NCI-H2107 treated with DMSO at 0.1 percent for 48 hours (cell line): ENCODE measurements around the gene POLR1G.

Experiments
- DNase-seq: peaks from one replicate; lab custom pipeline; 2025; ENCODE audit not compliant: unreplicated experiment; lab: John Stamatoyannopoulos, UW

The POLR1G gene

DNA sequence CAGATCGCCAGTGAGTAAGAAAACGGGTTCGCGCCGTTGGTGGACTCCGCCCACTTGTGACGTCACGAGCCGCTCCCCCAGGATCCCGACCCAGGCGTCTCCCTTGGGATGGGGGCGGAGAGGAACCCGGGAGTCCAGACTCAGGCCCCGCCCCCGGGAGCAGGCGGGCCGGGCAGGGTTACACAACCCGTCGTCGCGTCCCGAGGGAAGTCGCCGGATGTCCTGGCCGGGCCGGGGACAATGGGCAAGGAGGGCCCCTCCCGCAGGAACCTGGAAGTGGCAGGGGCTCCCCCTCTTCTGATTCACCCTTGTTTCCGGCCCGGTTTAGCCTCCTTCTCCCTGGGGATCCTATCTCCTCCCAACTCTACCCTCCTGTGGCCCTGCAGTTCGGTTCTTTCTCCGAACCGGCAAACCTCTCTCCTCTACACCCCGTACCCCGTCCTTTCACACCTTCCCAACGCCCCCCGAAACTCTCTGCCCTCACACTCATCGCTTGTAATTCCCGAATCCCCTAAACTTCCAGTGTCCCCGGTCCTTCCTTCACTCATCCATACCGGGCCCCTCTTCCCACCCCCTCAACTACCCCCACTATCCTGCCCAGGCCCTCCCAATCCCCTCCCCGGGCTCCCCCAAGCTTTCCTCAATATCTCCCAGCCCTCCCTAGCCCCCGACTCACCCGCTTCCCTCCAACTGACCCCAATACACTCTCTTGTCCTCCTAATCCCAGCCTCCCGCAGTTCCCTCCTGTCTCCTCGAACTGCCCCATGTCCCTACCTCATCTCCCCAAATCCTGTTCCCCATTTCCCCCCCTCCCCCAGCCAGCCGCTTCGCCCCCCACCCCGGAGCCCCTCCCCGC lies 37.2 kb downstream of the POLR1G start:
- peak; percentile 25 for DNase-seq

DNA sequence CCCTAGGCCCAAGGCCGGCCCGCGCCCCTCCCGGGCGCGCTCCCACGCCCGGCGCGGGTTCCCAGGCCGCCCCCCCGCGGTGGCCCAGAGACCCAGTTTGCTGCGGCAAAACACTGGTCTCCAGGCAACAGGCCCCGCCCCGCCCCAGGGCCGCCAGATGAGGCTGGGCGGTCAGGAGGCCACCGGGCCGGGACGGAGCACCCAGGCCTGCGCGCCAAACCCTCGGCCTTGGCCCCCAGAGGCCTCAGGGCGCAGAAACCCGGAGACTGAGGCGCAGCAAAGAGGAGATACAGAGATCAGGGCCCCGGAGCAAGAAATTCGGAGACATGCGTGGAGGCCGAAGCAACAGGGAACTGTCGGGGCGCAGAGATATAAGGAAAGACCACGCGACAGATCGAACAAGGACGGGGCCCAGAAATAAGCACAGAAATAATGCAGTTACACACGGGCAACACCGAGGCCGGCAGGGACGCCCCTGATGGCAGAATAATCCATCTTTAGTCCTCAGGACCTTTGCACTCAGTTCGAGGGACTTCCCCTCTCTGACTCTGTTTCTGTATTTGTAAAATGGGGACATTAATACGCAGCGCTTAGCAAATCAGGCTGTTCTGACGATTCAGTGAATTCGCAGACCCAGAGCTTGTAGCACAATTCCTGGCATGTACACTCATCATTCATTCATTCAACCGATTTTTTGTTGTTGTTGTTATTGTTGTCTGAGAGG lies 38.0 kb downstream of the POLR1G start:
- DNase-seq, result no peak

- DNase-seq, result no peak
Measured at GRCh38 chr19:45445139-45445538, 38.7 kb downstream of the POLR1G start.

DNA sequence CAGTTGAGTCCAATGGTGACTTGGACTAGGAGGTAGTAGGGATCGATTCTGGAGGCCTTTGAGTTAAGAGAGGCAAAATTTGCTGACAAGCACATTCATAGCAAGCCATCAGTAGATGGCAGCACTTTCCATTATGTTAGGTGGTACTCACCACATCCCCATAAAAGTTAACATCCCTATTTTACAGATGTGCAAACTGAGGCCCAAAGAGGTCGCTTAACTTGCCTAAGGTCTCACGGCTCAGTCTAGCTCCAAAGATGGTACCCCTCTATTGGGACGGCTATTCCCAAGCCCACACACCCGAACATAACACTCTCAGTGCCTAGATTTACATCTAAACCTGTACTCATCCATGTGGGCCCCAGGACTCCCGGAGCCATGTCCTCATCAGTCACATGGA lies 39.9 kb downstream of the POLR1G start:
- peak; percentile 5 for DNase-seq

GRCh38 chr19:45446944-45447343 lies 40.5 kb downstream of the POLR1G start:
- no peak for DNase-seq

DNA sequence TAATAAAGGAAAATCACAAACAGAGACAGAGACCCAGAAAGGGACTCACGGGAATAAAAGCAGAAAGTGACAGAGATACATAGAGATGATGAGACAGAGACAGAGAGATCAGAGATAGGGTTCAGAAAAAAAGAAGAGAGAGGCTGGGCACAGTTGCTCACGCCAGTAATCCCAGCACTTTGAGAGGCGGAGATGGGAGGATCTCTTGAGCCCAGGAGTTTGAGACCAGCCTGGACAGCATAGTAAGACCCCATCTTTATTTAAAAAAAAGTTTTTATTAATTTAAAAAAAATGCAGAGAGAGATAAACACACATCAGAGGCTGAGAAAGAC lies 41.9 kb downstream of the POLR1G start:
- no peak for DNase-seq

GRCh38 chr19:45448887-45449299 lies 42.4 kb downstream of the POLR1G start:
- DNase-seq, result peak; percentile 24

- peak; percentile 3 for DNase-seq
Measured at GRCh38 chr19:45450012-45450333, 43.5 kb downstream of the POLR1G start.

- no peak for DNase-seq
Measured at GRCh38 chr19:45451131-45451849, 44.8 kb downstream of the POLR1G start.

DNA sequence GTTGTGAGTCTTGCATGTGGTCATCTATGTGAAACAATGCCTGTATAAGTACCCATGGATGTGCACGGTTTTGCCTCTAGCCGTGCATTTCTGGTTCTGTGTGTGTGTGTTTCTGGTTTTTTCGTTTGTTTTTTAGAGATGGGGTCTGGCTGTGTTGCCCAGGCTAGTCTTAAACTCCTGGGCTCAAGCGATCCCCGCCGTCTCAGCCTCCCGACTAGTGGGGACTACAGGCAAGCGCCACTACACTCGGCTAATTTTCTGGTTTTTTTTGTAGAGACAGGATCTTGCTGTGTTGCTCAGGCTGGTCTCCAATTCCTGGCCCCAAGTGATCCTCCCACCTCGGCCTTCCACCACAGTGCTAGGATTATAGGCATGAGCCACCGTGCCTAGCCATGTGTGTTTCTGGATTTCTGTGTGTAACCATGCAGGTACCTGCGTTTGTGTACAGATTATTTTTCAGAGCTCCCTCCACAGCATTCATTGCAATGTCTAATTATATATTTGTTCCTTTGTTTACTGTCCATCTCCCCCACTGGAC lies 45.5 kb downstream of the POLR1G start:
- DNase-seq, result no peak

- DNase-seq, result peak; percentile 21
Measured at GRCh38 chr19:45455707-45456499, 49.5 kb downstream of the POLR1G start.

- DNase-seq, result no peak
Measured at GRCh38 chr19:45456500-45456815, 50.0 kb downstream of the POLR1G start.

DNA sequence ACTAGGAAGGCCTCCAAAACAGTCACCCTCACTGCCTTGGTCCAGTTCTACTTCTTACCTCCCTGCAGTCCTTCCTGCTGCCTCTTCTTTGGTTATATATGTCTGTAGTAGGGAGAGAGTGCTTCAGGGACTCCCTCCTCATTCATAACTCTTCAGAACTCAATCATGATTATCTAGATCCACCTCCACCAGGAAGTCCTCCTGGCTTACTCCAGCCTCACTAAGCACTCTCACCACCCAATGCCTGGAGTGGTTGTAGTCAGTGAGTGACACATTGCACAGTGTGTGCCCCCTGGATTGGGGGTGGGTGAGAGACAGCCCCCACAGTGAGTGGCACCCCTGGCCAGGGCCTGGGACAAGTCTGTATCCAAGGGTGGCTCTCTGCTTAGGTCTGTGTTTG lies 51.3 kb downstream of the POLR1G start:
- DNase-seq, result no peak
